Testis (tissue), 2 donors: Measurements from ENCODE around the gene ICA1.

ENCODE experiments used
- POLR2A ChIP-seq: fragments of 450-650 bp; IDR thresholded peaks from one replicate; pipeline ENCODE4 v1.6.1; 2017; ENCODE audit warnings: antibody characterized with exemption, mild to moderate bottlenecking, moderate library complexity
- TF ChIP-seq, protein P1 (sequence below), 3 experiments: fragments of 450-650 bp in 2 of 3; fragments of 200-600 bp in 1 of 3; sonication (generic) in 1 of 3; IDR thresholded peaks; one replicate each; pipeline ENCODE4 v1.5.1; 2016 to 2019; ENCODE audit warnings: antibody characterized with exemption in 3 of 3, mild to moderate bottlenecking in 2 of 3, moderate library complexity in 1 of 3

DNA sequence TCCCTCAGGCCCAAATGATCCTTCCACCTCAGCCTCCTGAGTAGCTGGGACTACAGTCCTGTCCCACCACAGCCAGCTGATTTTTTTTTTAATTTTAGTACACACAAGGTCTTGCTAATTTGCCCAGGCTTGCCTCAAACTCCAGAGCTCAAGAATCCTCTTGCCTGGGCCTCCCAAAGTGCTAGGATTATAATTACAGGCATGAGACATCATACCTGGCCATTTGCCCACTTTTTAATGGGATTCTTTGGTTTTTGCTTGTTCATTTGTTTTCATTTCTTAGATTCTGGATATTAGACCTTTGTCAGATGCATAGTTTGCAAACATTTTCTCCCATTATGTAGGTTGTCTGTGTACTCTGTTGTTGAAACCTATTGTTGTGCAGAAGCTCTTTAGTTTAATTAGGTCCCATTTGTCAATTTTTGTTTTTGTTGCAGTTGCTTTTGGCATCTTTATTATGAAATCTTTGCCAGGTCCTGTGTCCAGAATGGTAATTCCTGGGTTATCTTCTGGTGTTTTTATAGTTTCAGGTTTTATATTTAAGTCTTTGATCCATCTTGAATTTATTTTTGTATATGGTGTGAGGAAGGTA, 198.2 kb downstream of the ICA1 start:
- TF ChIP-seq, protein P1, sequence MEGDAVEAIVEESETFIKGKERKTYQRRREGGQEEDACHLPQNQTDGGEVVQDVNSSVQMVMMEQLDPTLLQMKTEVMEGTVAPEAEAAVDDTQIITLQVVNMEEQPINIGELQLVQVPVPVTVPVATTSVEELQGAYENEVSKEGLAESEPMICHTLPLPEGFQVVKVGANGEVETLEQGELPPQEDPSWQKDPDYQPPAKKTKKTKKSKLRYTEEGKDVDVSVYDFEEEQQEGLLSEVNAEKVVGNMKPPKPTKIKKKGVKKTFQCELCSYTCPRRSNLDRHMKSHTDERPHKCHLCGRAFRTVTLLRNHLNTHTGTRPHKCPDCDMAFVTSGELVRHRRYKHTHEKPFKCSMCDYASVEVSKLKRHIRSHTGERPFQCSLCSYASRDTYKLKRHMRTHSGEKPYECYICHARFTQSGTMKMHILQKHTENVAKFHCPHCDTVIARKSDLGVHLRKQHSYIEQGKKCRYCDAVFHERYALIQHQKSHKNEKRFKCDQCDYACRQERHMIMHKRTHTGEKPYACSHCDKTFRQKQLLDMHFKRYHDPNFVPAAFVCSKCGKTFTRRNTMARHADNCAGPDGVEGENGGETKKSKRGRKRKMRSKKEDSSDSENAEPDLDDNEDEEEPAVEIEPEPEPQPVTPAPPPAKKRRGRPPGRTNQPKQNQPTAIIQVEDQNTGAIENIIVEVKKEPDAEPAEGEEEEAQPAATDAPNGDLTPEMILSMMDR (IDR thresholded peaks at IDR 0.05), result no peak
- TF ChIP-seq POLR2A, result no peak
